Tibial nerve (tissue), 4 donors: Measurements from ENCODE around the gene TKTL1. TPM values are rescaled to one million over a fixed set of nuclear protein-coding genes. Genes with fewer than 3 reads are reported as not detected.

ENCODE experiments used
- DNase-seq, 2 donors: peaks; one replicate each; pipeline ENCODE4 v3.0.0-alpha.2; 2019; ENCODE audit warnings: low spot score in 2 of 2
- H3K27ac ChIP-seq, 4 donors: fragments of 200-600 bp; sonication (generic) in 3 of 4; one replicate each; pipeline ENCODE4 v1.5.1; 2017 to 2019; ENCODE audit warnings: mild to moderate bottlenecking in 1 of 4
- H3K27me3 ChIP-seq, 2 donors: fragments of 200-600 bp; sonication (generic) in 1 of 2; one replicate each; pipeline versions ENCODE4 v1.5.1 to v1.6.0; 2017 to 2019
- H3K36me3 ChIP-seq, 3 donors: fragments of 200-600 bp; sonication (generic); one replicate each; pipeline ENCODE4 v1.5.1; 2018 to 2019
- H3K4me1 ChIP-seq, 4 donors: fragments of 200-600 bp; sonication (generic) in 3 of 4; one replicate each; pipeline ENCODE4 v1.5.1; 2017 to 2019
- H3K4me3 ChIP-seq, 4 donors: fragments of 200-600 bp; sonication (generic) in 3 of 4; one replicate each; pipeline ENCODE4 v1.5.1; 2017 to 2019; ENCODE audit warnings: mild to moderate bottlenecking in 1 of 4, moderate library complexity in 1 of 4
- H3K9me3 ChIP-seq, 4 donors: fragments of 200-600 bp; sonication (generic) in 3 of 4; one replicate each; pipeline ENCODE4 v1.5.1; 2017 to 2019
- CTCF ChIP-seq, 5 experiments: fragments of 200-600 bp in 3 of 5; fragments of 450-650 bp in 2 of 5; sonication (generic) in 3 of 5; IDR thresholded peaks; one replicate each; pipeline ENCODE4 v1.5.1; 2016 to 2019; ENCODE audit warnings: antibody characterized with exemption in 5 of 5, mild to moderate bottlenecking in 3 of 5, moderate library complexity in 2 of 5
- EP300 ChIP-seq, 2 donors: sonication (generic); formaldehyde crosslinking; IDR thresholded peaks; one replicate each; pipeline ENCODE4 v1.6.1; 2017; ENCODE audit warnings: antibody characterized with exemption in 2 of 2, mild to moderate bottlenecking in 1 of 2
- POLR2A ChIP-seq, 2 donors: fragments of 450-650 bp; IDR thresholded peaks; one replicate each; pipeline ENCODE4 v1.6.1; 2017; ENCODE audit warnings: antibody characterized with exemption in 2 of 2, mild to moderate bottlenecking in 2 of 2, moderate library complexity in 2 of 2
- WGBS, 2 donors: methylation state at CpG; one replicate each; pipeline ENCODE4 v1.1.5; 2018; 5-methylcytosine and 5-hydroxymethylcytosine counted together
- total RNA-seq, 4 donors: library from RNA; depleted of rRNA; stranded (reverse); fragments of >200 nt; gene quantifications; one replicate each; pipeline ENCODE4 v1.1.0, GENCODE V29; 2016

Gene TKTL1
- total RNA-seq, 4 donors from 2014 or later = not detected

DNA sequence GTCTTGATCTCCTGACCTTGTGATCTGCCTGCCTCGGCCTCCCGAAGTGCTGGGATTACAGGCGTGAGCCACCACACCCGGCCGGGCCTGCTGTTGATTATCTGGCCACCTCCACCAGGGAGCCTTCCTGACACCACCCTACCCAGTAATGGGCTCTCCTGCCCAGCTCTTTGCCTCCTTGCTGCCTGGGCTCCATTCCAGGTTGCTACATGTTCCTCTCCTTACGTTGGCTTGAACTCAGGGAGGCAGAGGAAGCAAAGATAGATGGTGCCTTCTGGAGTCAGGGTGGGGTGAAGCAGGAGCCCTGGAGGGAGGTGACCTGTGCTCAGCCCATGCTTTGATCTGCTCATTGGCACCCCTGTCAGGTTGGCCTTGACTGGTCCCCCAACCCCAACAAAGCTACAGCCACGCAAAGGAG, 52.5 kb downstream of the TKTL1 start:
- no peaks in the 10 kb centered on the region for H3K27me3 ChIP-seq
- TF ChIP-seq EP300 (IDR thresholded peaks at IDR 0.05) = no peak
- no peaks in the 10 kb centered on the region for H3K4me1 ChIP-seq
- no peak overlapping the region for H3K4me3 ChIP-seq
- no peak for DNase-seq
- H3K36me3 ChIP-seq = peaks cover 0 to 51% (median 5%) of the 10 kb centered on the region in 3 donors
- H3K9me3 ChIP-seq = no peaks in the 10 kb centered on the region
- 53 to 86% methylated on average over 2 to 7 of the region's 7 CpGs for WGBS, 2 donors
- no peak overlapping the region for H3K27ac ChIP-seq

GRCh38 chrX:154348646-154349358, 53.2 kb downstream of the TKTL1 start:
- Histone ChIP-seq H3K27me3 (no peaks in the 10 kb centered on the region), H3K4me3 (no peak overlapping the region), H3K36me3 (peaks cover 0 to 57% (median 5%) of the 10 kb centered on the region in 3 donors), H3K27ac (no peak overlapping the region), H3K9me3 (no peaks in the 10 kb centered on the region), H3K4me1 (no peaks in the 10 kb centered on the region)
- 91 to 96% methylated on average over 4 to 8 of the region's 24 CpGs for WGBS, 2 donors
- TF ChIP-seq CTCF (IDR thresholded peaks at IDR 0.05) (no peak), POLR2A (IDR thresholded peaks at IDR 0.05) (no peak), EP300 (IDR thresholded peaks at IDR 0.05) (no peak)
- no peak for DNase-seq

DNA sequence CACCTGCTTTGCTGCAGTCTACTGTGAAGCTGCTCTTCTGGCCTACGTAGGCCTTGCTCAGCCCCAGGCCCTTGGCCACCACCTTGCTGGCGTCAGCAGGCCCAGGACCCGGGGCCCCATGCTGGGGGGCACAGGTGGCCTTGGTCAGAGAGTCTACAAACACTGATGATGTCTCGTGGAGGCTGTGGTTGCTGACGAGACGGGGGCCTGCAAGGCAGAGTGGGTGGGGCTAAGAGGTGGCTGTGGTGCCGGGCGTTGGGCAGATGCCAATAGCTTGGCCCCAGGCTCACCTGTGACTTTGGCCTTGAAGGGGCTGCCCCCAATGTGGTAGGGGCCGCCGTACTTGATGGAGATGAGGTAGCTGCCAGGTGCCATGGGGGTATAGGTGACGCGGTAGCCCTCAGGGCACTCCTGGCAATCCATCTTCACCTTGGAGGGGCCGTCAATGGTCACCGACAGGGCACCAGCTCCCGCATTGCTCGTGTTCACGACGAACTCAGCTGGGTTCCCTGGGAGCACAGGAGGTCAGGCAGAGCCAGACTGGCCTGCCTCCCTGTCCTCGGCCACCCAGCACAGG, 53.9 kb downstream of the TKTL1 start:
- H3K27ac ChIP-seq = no peak overlapping the region
- H3K27me3 ChIP-seq = no peaks in the 10 kb centered on the region
- WGBS, 2 donors = 77% methylated on average over 13 of the region's 19 CpGs; no CpG with 5 or more reads in 1 of the 2 donors
- DNase-seq = no peak
- H3K9me3 ChIP-seq = no peaks in the 10 kb centered on the region
- H3K36me3 ChIP-seq = peaks cover 0 to 64% (median 5%) of the 10 kb centered on the region in 3 donors
- H3K4me3 ChIP-seq = no peak overlapping the region
- no peaks in the 10 kb centered on the region for H3K4me1 ChIP-seq
- no peak for TF ChIP-seq EP300 (IDR thresholded peaks at IDR 0.05)

- Histone ChIP-seq H3K27ac (no peak overlapping the region), H3K27me3 (no peaks in the 10 kb centered on the region), H3K36me3 (peaks cover 0 to 69% (median 5%) of the 10 kb centered on the region in 3 donors), H3K4me3 (no peak overlapping the region), H3K9me3 (no peaks in the 10 kb centered on the region), H3K4me1 (no peaks in the 10 kb centered on the region)
- WGBS, 2 donors = 60 to 85% methylated on average over 4 to 14 of the region's 15 CpGs
- DNase-seq = no peak
- TF ChIP-seq CTCF (IDR thresholded peaks at IDR 0.05) = no peak
- no peak for TF ChIP-seq EP300 (IDR thresholded peaks at IDR 0.05)
- TF ChIP-seq POLR2A (IDR thresholded peaks at IDR 0.05) = no peak
These were observed 54.4 kb downstream of the TKTL1 start for GRCh38 chrX:154349979-154350378.

DNA sequence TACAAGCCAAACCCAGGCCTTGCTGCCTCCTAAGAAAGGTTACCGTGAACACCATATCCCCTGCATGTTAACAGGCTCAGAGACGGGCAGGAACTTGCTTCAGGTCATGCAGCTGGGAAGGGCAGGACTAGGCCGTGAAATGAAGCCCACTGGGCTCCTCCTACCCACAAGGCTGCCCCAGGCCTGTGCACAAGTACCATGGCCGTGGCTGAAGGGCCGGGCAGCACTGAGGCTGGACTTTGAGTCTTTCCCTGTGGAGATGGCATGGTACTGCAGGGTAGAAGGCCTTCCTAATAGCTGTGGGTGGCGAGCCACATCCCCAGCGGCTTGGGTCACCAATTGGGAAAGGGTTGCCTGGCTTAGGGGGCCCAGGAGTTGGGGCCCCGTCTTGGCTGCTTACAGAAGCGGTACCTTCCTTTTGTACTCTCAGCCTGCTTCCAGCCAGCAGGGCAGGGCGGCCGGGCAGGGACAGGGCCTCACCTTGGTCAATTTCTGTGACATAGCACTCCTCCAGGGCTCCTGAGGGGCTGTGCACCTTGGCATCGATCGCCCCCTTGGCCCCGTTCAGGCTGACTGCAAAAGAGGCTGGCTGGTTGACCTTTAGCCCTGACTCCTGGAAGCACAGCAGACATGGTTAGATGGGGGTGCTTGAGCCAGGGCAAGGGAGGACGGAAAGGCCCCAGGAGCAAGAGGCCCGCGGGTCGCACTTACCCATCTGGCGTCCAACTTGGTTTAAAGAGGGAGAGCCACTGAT, 55.0 kb downstream of the TKTL1 start:
- no peak overlapping the region for H3K4me3 ChIP-seq
- no peaks in the 10 kb centered on the region for H3K4me1 ChIP-seq
- 83% methylated on average over 19 of the region's 19 CpGs; no CpG with 5 or more reads in 1 of the 2 donors for WGBS, 2 donors
- no peak overlapping the region for H3K27ac ChIP-seq
- peaks cover 0 to 75% (median 5%) of the 10 kb centered on the region in 3 donors for H3K36me3 ChIP-seq
- no peak for DNase-seq
- no peak for TF ChIP-seq CTCF (IDR thresholded peaks at IDR 0.05)
- TF ChIP-seq EP300 (IDR thresholded peaks at IDR 0.05) = no peak
- no peak for TF ChIP-seq POLR2A (IDR thresholded peaks at IDR 0.05)
- H3K27me3 ChIP-seq = no peaks in the 10 kb centered on the region
- H3K9me3 ChIP-seq = no peaks in the 10 kb centered on the region
